ENCODE results near the gene RPS6KB2.

DNA sequence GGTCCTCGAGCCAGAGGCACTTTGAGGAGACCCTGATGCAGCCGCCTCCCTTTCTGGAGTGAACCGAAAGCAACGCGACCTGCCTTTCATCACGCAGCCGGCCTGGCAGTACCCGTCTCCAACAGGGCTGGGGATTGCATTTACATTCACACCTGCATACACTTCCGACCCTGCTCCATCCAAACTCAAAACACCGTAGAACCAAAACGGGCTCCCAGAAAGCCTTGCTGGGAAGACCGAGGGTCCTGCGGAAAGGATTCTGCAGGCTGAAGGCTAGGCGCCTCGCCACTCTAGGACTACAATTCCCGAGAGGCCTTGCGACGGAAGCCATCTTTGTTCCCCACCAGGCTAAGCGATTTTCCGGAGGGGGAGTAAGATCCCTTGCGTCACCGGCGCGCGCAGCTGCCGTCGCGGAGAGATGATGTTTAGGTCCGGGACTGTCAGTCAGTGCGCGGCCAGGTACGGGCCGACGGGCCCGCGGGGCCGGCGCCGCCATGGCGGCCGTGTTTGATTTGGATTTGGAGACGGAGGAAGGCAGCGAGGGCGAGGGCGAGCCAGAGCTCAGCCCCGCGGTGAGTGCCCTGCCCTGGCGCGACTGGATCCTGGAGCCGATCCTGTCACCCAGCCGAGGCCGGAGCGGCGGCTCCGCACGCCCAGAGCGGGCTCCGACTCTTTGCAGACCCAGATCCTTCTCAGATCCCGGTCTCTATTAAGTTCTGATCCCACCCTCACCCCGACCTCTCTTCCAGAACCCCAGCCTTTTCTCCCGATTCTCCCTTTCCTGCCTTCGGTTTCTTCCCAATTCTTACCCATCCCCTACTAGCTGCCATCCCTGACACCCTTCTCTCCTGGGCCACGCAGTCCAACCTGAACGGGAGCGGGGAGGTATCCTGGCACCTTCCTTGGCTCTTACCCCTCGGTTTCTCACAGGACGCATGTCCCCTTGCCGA is at the start of gene RPS6KB2:
- TF ChIP-seq, protein P1, sequence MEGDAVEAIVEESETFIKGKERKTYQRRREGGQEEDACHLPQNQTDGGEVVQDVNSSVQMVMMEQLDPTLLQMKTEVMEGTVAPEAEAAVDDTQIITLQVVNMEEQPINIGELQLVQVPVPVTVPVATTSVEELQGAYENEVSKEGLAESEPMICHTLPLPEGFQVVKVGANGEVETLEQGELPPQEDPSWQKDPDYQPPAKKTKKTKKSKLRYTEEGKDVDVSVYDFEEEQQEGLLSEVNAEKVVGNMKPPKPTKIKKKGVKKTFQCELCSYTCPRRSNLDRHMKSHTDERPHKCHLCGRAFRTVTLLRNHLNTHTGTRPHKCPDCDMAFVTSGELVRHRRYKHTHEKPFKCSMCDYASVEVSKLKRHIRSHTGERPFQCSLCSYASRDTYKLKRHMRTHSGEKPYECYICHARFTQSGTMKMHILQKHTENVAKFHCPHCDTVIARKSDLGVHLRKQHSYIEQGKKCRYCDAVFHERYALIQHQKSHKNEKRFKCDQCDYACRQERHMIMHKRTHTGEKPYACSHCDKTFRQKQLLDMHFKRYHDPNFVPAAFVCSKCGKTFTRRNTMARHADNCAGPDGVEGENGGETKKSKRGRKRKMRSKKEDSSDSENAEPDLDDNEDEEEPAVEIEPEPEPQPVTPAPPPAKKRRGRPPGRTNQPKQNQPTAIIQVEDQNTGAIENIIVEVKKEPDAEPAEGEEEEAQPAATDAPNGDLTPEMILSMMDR (conservative IDR thresholded peaks at IDR 0.05; ENCODE audit: low read depth in 2 of 2), result no peak
- TF ChIP-seq EZH2phosphoT487 (IDR thresholded peaks at IDR 0.05; ENCODE audit: unreplicated experiment), result no peak
- TF ChIP-seq, protein P2, sequence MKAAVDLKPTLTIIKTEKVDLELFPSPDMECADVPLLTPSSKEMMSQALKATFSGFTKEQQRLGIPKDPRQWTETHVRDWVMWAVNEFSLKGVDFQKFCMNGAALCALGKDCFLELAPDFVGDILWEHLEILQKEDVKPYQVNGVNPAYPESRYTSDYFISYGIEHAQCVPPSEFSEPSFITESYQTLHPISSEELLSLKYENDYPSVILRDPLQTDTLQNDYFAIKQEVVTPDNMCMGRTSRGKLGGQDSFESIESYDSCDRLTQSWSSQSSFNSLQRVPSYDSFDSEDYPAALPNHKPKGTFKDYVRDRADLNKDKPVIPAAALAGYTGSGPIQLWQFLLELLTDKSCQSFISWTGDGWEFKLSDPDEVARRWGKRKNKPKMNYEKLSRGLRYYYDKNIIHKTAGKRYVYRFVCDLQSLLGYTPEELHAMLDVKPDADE (IDR thresholded peaks at IDR 0.05), result peak; percentile 92
- no peak for TF ChIP-seq EZH2 (IDR thresholded peaks at IDR 0.05; ENCODE audit: low read depth, unreplicated experiment)
